GM18519 (cell line): ENCODE results near the gene FOXP1.
"Not testable (repeated sequence)": the region's sequence is repeated elsewhere in the genome, so short reads cannot be mapped to it uniquely, and the experiment has no call there.

Experiments
- ATAC-seq: cut with Tn5 transposase; IDR thresholded peaks from one replicate; pipeline ENCODE4 v1.9.1; 2021; ENCODE audit warnings: mild to moderate bottlenecking, moderate library complexity; ENCODE audit not compliant: unreplicated experiment, low FRiP score

FOXP1 gene

GRCh38 chr3:71355862-71356261, 227.7 kb downstream of the FOXP1 start:
- ATAC-seq = no peak

GRCh38 chr3:71355037-71355436, 228.5 kb downstream of the FOXP1 start:
- ATAC-seq = no peak

GRCh38 chr3:71351403-71352149, 232.0 kb downstream of the FOXP1 start:
- no peak for ATAC-seq

- no peak for ATAC-seq
Observed at GRCh38 chr3:71350998-71351397, 232.5 kb downstream of the FOXP1 start.

- no peak for ATAC-seq
Observed at GRCh38 chr3:71348831-71349230, 234.7 kb downstream of the FOXP1 start.

GRCh38 chr3:71348001-71348632, 235.4 kb downstream of the FOXP1 start:
- ATAC-seq = no peak

- no peak for ATAC-seq
Observed at GRCh38 chr3:71346061-71346460, 237.5 kb downstream of the FOXP1 start.

GRCh38 chr3:71345429-71346040, 238.0 kb downstream of the FOXP1 start:
- ATAC-seq = no peak

GRCh38 chr3:71341721-71342120, 241.8 kb downstream of the FOXP1 start:
- no peak for ATAC-seq

GRCh38 chr3:71339049-71339448, 244.5 kb downstream of the FOXP1 start:
- no peak for ATAC-seq

GRCh38 chr3:71332813-71333212, 250.7 kb downstream of the FOXP1 start:
- no peak for ATAC-seq

GRCh38 chr3:71330909-71331308, 252.6 kb downstream of the FOXP1 start:
- no peak for ATAC-seq

- no peak for ATAC-seq
Observed at GRCh38 chr3:71330505-71330904, 253.0 kb downstream of the FOXP1 start.

- ATAC-seq = no peak
Observed at GRCh38 chr3:71329817-71330216, 253.7 kb downstream of the FOXP1 start.

GRCh38 chr3:71328926-71329325, 254.6 kb downstream of the FOXP1 start:
- ATAC-seq = no peak

GRCh38 chr3:71327936-71328335, 255.6 kb downstream of the FOXP1 start:
- no peak for ATAC-seq

- no peak for ATAC-seq
Observed at GRCh38 chr3:71325715-71326114, 257.8 kb downstream of the FOXP1 start.

GRCh38 chr3:71324224-71324623, 259.3 kb downstream of the FOXP1 start:
- ATAC-seq = not testable (repeated sequence)

GRCh38 chr3:71323558-71323957, 260.0 kb downstream of the FOXP1 start:
- no peak for ATAC-seq

- no peak for ATAC-seq
Observed at GRCh38 chr3:71322154-71322553, 261.4 kb downstream of the FOXP1 start.

- ATAC-seq = no peak
Observed at GRCh38 chr3:71319771-71320170, 263.8 kb downstream of the FOXP1 start.

GRCh38 chr3:71318458-71318827, 265.1 kb downstream of the FOXP1 start:
- ATAC-seq = no peak
